Neural crest cell (in vitro differentiated cells): ENCODE measurements around the gene NXNL1. TPM values are rescaled to one million over a fixed set of nuclear protein-coding genes. Genes with fewer than 3 reads are reported as not detected.

Source experiments
- DNase-seq: peaks from one replicate; pipeline ENCODE4 v3.0.0; 2021; ENCODE audit warnings: low read depth, mixed read lengths, low spot score
- H3K27ac Mint-ChIP-seq: one replicate; pipeline ENCODE4 v1.8.0; 2021; ENCODE audit warnings: mild to moderate bottlenecking, mixed read lengths; ENCODE audit not compliant: unreplicated experiment
- H3K27me3 Mint-ChIP-seq: 2 replicates; pipeline ENCODE4 v1.8.0; 2021; ENCODE audit warnings: low read depth, mild to moderate bottlenecking, mixed read lengths
- H3K36me3 Mint-ChIP-seq: 2 replicates; pipeline ENCODE4 v1.8.0; 2021; ENCODE audit warnings: low read depth, mild to moderate bottlenecking, mixed read lengths
- H3K4me1 Mint-ChIP-seq: 2 replicates; pipeline ENCODE4 v1.8.0; 2021; ENCODE audit warnings: mixed read lengths
- H3K4me3 Mint-ChIP-seq: one replicate; pipeline ENCODE4 v1.8.0; 2021; ENCODE audit warnings: mild to moderate bottlenecking, mixed read lengths
- H3K9me3 Mint-ChIP-seq: 2 replicates; pipeline ENCODE4 v1.8.0; 2021; ENCODE audit warnings: mixed read lengths
- CTCF ChIP-seq: fragments of 200-600 bp; sonication (generic); conservative IDR thresholded peaks from 2 replicates; pipeline ENCODE4 v1.5.0; 2021; ENCODE audit warnings: antibody characterized with exemption, mild to moderate bottlenecking
- total RNA-seq: library from RNA; stranded (reverse); gene quantifications from 2 replicates; pipeline ENCODE4 v1.2.1, GENCODE V29; 2021

The NXNL1 gene
- total RNA-seq, 1 donor from 2014 or later, result not detected

- DNase-seq, result no peak
- Mint-ChIP-seq H3K27ac (no peak overlapping the region), H3K36me3 (no peaks in the 10 kb centered on the region), H3K9me3 (no peaks in the 10 kb centered on the region), H3K4me3 (no peak overlapping the region), H3K27me3 (no peaks in the 10 kb centered on the region), H3K4me1 (no peaks in the 10 kb centered on the region)
- no peak for TF ChIP-seq CTCF
These were observed 25.5 kb downstream of the NXNL1 start for GRCh38 chr19:17435218-17435617.

- no peaks in the 10 kb centered on the region for H3K27me3 Mint-ChIP-seq
- TF ChIP-seq CTCF, result no peak
- peaks cover 9% of the 10 kb centered on the region for H3K4me1 Mint-ChIP-seq
- H3K27ac Mint-ChIP-seq, result no peak overlapping the region
- no peaks in the 10 kb centered on the region for H3K36me3 Mint-ChIP-seq
- DNase-seq, result no peak
- no peak overlapping the region for H3K4me3 Mint-ChIP-seq
- no peaks in the 10 kb centered on the region for H3K9me3 Mint-ChIP-seq
These were observed 29.3 kb downstream of the NXNL1 start for GRCh38 chr19:17431417-17431816.

GRCh38 chr19:17429641-17430113, 31.0 kb downstream of the NXNL1 start:
- Mint-ChIP-seq H3K9me3 (no peaks in the 10 kb centered on the region), H3K27ac (no peak overlapping the region), H3K4me1 (peaks cover 9% of the 10 kb centered on the region), H3K36me3 (no peaks in the 10 kb centered on the region), H3K4me3 (no peak overlapping the region), H3K27me3 (no peaks in the 10 kb centered on the region)
- TF ChIP-seq CTCF, result no peak
- no peak for DNase-seq

- peak; percentile 59 for TF ChIP-seq CTCF
- Mint-ChIP-seq H3K4me3 (peak overlapping the region; percentile 72), H3K27me3 (no peaks in the 10 kb centered on the region), H3K36me3 (no peaks in the 10 kb centered on the region), H3K9me3 (no peaks in the 10 kb centered on the region), H3K27ac (peak overlapping the region; percentile 12), H3K4me1 (peaks cover 14% of the 10 kb centered on the region)
- DNase-seq, result peak; percentile 76
These were observed 35.9 kb downstream of the NXNL1 start for GRCh38 chr19:17424743-17425365.

- TF ChIP-seq CTCF, result no peak
- H3K27ac Mint-ChIP-seq, result no peak overlapping the region
- H3K36me3 Mint-ChIP-seq, result no peaks in the 10 kb centered on the region
- H3K4me3 Mint-ChIP-seq, result peak overlapping the region; percentile 23
- H3K27me3 Mint-ChIP-seq, result peaks cover 4% of the 10 kb centered on the region
- H3K9me3 Mint-ChIP-seq, result no peaks in the 10 kb centered on the region
- DNase-seq, result no peak
- H3K4me1 Mint-ChIP-seq, result peaks cover 16% of the 10 kb centered on the region
These were observed 37.1 kb downstream of the NXNL1 start for GRCh38 chr19:17423429-17424208.
